Measurements from ENCODE around the gene KIF5A.
A peak's percentile ranks its signal among the peaks of the same experiment; 100 is the strongest.

The KIF5A gene

GRCh38 chr12:57621497-57622292 lies 71.9 kb downstream of the KIF5A start:
- DNase-seq: peak; percentile 56

DNA sequence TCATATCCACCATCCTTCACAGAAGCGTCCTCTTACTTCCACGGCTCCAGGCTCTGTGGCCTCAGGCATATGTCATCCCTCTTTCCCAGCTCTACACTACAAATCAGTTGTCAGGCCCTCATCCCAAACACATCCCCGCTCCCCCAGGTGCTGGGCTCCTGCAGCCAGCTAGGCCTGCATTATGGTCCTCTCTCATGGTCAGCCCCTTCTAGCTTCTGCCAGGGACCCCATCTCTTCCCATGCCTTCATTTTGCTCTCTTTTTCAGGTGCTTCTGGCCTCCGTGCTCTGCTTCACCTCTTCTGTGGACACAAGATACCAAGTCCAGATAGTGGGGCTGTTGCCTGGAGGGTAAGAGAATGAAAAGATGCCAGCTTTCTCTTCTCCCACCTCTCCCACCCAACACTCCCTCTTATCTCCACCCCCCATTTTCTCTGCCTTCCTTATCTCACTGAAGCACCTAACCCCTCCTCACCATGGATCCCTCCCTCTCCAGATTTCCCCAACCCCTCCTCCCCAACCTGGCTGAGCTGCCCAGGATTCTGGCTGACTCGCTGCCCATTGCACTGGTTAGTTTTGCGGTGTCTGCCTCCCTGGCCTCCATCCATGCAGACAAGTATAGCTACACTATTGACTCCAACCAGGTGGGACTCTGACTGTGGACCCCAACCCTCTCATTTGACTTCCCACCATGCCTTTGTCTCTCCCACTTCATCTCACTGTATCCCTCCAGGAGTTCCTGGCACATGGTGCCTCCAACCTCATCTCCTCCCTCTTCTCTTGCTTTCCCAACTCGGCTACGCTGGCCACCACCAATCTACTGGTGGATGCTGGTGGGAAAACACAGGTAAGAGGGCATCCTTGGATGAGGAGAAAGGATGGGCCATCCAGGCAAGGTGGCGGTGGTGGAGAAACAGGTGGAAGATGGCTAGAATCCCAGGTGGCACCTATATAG lies 72.7 kb downstream of the KIF5A start:
- no peak for DNase-seq

GRCh38 chr12:57623385-57623784 lies 73.5 kb downstream of the KIF5A start:
- DNase-seq: no peak

DNA sequence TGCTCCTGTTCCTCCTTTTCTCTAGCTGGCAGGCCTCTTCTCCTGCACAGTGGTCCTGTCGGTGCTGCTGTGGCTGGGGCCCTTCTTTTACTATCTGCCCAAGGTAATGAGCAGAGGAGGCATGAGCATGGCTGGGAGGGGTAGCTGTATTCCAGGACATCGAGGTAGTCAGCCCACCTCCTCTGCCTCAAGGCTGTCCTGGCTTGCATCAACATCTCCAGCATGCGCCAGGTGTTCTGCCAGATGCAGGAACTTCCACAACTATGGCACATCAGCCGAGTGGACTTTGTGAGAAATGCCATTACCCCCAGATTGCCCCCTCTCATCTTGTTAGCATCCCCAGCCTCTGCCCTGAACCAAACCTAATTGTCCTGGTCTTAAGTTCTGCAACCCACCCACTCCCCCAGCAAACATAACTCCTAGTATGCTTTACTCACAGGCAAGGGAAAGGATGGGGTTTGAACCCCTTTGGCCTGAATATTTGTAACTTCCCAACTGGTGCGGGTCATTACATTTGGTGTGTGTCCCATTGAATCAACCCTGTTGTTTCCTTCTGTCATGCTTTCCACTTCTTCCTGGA lies 74.1 kb downstream of the KIF5A start:
- DNase-seq: no peak

GRCh38 chr12:57624441-57625220 lies 74.8 kb downstream of the KIF5A start:
- no peak for DNase-seq

DNA sequence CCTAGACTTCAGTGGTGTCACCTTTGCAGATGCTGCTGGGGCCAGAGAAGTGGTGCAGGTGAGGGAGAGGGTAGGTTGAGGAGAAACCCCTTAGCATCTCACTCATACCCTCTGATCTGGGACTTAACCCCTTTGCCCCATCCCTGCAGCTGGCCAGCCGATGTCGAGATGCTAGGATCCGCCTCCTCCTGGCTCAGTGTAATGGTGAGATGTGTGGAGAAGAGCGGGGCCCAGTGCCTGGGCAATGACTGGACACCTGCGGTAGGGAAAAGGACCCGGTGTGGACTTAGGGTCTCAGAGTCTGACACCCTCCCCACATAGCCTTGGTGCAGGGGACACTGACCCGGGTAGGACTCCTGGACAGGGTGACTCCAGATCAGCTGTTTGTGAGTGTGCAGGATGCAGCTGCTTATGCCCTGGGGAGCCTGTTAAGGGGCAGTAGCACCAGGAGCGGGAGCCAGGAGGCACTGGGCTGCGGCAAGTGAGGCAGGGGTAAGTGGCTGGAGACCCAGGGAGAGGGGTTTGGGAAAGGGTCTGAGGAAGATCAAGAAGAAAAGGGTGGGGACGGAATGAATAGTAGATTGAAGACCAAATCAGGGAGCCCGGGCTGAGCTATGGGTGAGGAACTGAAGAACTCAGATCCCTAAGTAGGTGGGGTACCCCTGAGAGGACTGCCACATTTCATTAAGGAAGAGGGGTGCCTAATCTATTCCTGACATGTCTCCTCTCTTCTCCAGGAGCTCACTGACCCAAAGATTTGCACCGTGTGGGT lies 75.6 kb downstream of the KIF5A start:
- no peak for DNase-seq

GRCh38 chr12:57626111-57626920 lies 76.5 kb downstream of the KIF5A start:
- DNase-seq: no peak

GRCh38 chr12:57626921-57627445 lies 77.1 kb downstream of the KIF5A start:
- no peak for DNase-seq

GRCh38 chr12:57627501-57628279 lies 77.8 kb downstream of the KIF5A start:
- DNase-seq: no peak

DNA sequence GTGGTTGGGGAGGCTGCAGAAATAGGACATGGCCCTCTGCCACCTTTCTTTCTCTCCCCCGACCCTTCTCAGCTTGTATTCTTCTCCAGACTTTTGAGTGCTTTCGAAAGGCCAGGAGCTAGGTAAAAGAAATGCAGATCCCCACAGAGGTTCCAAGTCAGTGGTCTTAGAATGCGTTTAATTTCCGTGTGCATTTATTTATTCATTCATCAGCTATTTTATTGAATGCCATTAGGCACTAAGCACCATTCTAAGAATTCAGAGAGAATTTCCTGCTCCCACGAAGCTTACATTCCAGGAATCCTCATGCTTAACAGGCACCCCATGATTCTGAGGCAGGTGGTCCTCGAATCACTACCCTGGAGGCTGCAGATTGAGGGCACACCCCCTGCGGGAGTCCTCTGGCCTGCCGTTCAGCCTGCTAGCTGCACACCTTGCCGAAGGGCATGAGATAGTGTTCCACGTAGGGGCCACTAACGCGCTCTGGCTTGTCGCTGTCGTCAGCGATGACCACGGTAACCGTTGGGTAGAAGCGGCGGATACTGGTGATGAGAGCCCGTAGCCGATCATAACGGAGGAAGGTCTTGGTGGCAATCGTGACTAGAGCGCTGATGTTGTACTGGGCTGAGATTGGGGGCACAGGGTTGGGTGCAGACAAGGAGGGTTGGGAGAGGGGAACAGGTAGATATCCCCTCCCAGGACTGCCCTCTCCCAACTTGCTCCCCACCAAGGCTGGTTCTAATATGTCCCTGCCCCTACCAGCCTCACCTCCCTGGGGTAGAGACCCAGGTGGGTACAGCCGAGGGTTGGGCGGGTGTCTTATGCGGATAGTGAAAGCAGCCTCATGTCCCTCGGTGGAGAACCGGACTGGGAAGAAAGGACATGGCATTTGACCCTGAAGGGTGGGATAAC lies 78.7 kb downstream of the KIF5A start:
- no peak for DNase-seq

DNA sequence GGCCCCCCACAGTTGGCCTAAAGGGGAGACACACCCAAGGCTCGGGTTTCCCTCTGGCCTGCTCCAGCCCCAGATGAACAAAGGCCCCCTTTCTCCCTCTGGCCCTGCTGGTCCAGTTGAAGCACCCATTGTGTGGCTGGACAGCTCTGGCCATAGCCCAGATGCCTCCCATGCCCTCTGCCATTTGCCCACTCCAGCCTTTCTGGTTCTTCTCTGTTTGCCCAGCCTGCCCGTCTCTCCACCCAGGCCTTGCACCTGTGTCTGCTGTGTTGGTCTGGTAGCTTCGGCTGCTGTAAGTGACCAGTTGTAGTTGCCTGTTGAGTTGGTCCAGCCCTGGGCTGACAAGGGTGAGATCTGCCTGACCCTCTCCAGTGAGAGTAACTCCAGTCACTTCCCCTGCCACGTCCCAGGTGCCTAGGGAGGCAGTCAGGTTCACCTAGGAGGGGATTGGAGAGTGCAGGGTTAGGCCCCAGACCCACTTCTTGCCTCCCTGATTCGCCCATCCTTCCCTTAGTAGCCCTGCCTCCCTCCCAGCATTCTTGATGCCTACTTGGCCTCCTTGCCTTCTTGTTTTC lies 80.1 kb downstream of the KIF5A start:
- DNase-seq: no peak

DNA sequence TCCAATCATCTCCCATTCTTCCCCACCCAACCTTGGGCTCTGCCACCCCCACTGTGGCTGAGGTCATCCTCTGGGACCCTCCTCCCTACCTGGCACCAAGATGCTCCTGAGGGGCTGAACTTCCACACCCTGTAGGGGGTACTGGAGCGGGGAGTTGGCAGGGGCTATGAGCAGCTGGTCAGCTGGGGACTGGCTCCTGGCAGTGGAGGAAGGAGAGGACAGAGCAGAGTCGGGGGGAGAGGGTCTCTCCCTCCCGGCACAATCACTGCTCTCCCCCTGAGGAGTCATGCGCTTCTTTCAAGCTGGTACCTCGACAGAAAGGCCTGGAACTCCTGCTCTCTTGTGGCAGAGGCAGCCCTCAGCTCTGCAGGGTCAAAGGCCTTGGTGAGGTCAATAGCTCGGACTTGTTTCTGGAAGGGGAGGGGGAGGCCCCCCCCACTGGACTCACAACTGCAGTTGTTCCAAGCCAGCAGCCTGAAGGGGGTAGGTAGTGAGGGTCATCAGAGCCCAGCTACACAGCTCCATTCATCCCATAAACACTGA lies 81.1 kb downstream of the KIF5A start:
- DNase-seq: no peak

- no peak for DNase-seq
These were observed 81.8 kb downstream of the KIF5A start for GRCh38 chr12:57631566-57632072.

DNA sequence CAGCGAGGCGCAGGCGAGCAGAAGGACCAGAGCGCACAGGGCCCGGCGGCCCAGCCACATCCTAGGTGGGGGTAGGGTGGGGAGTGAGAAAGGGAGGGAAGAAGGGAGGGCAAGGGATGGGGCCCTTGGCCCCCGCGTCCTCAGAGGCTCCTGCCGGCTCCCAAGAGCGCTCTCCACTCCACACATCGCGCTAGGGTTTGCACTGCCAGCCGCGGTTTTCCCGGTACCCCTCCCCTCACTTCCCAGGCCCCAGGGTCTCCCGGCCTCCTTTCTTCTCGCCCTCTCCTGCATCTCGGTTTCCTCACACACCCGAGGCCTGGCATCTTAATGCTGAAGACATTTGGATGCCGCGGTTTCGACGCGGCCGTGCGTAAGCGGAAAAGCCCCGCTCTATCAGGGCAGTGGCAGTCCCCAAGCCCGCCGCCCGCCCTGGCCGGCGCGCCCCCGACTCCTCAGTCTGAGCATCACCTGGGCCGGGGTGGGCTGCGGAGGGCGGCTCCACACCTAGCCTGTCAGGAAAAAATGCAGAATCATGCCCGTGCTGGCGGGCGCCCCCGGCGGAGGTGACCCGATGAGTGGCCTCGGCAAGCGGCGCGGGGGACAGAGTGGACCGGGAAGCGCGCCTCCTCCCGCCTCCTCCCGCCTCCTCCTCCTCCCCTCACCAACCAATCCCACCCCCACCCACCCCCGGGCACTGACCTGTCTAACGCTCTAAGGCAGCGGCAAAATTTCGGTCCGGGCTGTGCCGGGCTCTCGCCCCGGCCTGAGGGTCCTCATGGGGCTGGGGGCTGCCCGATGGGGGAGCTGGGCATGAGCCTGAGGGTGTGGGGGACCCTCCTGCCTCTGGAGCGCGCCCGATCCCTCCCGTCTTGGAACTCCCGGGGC lies 82.5 kb downstream of the KIF5A start:
- DNase-seq: no peak

- DNase-seq: peak; percentile 53
These were observed 83.4 kb downstream of the KIF5A start, which contains the start of gene B4GALNT1 for GRCh38 chr12:57632958-57633840. TSS of gene B4GALNT1 (minus strand) at chr12:57633201. CDS start at chr12:57632132, 1,069 bp downstream.

Measured in T-helper 9 cell (primary cell).